ENCODE results near the gene SPSB2.

DNA sequence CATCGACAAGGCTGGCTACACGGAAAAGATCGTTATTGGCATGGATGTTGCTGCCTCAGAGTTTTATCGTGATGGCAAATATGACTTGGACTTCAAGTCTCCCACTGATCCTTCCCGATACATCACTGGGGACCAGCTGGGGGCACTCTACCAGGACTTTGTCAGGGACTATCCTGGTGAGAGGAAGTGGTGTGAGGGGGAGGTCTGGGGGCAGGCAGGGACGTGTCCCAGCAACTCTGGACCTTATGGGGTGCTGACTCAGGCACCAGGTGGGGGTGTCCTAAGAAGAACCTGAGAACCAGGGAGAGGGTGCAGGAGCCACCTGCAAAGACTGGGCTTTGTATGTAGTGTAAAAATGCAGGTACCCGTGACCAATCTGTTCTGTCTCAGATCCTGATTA, 46.5 kb upstream of the SPSB2 start:
- TF ChIP-seq, protein P1, sequence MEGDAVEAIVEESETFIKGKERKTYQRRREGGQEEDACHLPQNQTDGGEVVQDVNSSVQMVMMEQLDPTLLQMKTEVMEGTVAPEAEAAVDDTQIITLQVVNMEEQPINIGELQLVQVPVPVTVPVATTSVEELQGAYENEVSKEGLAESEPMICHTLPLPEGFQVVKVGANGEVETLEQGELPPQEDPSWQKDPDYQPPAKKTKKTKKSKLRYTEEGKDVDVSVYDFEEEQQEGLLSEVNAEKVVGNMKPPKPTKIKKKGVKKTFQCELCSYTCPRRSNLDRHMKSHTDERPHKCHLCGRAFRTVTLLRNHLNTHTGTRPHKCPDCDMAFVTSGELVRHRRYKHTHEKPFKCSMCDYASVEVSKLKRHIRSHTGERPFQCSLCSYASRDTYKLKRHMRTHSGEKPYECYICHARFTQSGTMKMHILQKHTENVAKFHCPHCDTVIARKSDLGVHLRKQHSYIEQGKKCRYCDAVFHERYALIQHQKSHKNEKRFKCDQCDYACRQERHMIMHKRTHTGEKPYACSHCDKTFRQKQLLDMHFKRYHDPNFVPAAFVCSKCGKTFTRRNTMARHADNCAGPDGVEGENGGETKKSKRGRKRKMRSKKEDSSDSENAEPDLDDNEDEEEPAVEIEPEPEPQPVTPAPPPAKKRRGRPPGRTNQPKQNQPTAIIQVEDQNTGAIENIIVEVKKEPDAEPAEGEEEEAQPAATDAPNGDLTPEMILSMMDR (IDR thresholded peaks at IDR 0.05): no peak
- TF ChIP-seq POLR2A (IDR thresholded peaks at IDR 0.05) (no peak), EP300 (IDR thresholded peaks at IDR 0.05) (no peak)
